ENCODE results near the gene ZNF844. TPM values are rescaled to one million over a fixed set of nuclear protein-coding genes. Genes with fewer than 3 reads are reported as not detected.

Gene ZNF844
- total RNA-seq (2022; extraction: Qiagen RNA extraction), result not detected in 5 replicates

GRCh38 chr19:12064590-12065538 is at the start of gene ZNF844:
TSS of gene ZNF844 (plus strand) at chr19:12064731. CDS start at chr19:12064874, 143 bp downstream.

GRCh38 chr19:12035220-12036172 is 29.0 kb upstream of the ZNF844 start, which contains the start of gene ZNF433:
TSS of gene ZNF433 (minus strand) at chr19:12035679. CDS start at chr19:12035539, 140 bp downstream.

GRCh38 chr19:12052497-12053169 is 11.9 kb upstream of the ZNF844 start, which contains the start of gene ZNF878:
TSS of gene ZNF878 (minus strand) at chr19:12052961. CDS start at chr19:12052801, 160 bp downstream.

Other genes with a start within 250 kb of the ZNF844 start
- gene ZNF439, start 216.0 kb upstream of the ZNF844 start, total RNA-seq (2022; extraction: Qiagen RNA extraction), result not detected in 5 replicates
- not detected in 5 replicates for gene ZNF69, start 176.9 kb upstream of the ZNF844 start, total RNA-seq (2022; extraction: Qiagen RNA extraction)
- 0.26 to 0.55 TPM (median 0.29 TPM) in 5 replicates for gene ZNF700, start 139.6 kb upstream of the ZNF844 start, total RNA-seq (2022; extraction: Qiagen RNA extraction)
- not detected in 5 replicates for gene ZNF763, start 99.7 kb upstream of the ZNF844 start, total RNA-seq (2022; extraction: Qiagen RNA extraction)
- gene ZNF433, start 29.1 kb upstream of the ZNF844 start, total RNA-seq (2022; extraction: Qiagen RNA extraction), result not detected in 5 replicates
- gene ZNF878, start 11.8 kb upstream of the ZNF844 start, total RNA-seq (2022; extraction: Qiagen RNA extraction), result not detected in 5 replicates
- 0.12 to 0.37 TPM (median 0.20 TPM) in 5 replicates for gene ZNF20, start 75.6 kb downstream of the ZNF844 start, total RNA-seq (2022; extraction: Qiagen RNA extraction)
- not detected in 5 replicates for gene ZNF625, start 92.0 kb downstream of the ZNF844 start, total RNA-seq (2022; extraction: Qiagen RNA extraction)
- 1.2 to 2.0 TPM (median 1.7 TPM) in 5 replicates for gene ZNF136, start 98.4 kb downstream of the ZNF844 start, total RNA-seq (2022; extraction: Qiagen RNA extraction)
- 0.36 to 1.1 TPM (median 0.61 TPM) in 5 replicates for gene ZNF44, start 230.2 kb downstream of the ZNF844 start, total RNA-seq (2022; extraction: Qiagen RNA extraction)